Ishikawa (cell line): ENCODE results near the gene SPTAN1.

Experiments
- CEBPB ChIP-seq: IDR thresholded peaks from 2 replicates; pipeline ENCODE4 v1.6.1; 2012
- CREB1 ChIP-seq: IDR thresholded peaks from 2 replicates; pipeline ENCODE4 v1.6.1; 2012; ENCODE audit warnings: low read depth
- EGR1 ChIP-seq: IDR thresholded peaks from 2 replicates; pipeline ENCODE4 v1.6.1; 2012
- EP300 ChIP-seq: IDR thresholded peaks from 2 replicates; pipeline ENCODE4 v1.6.1; 2012; ENCODE audit warnings: borderline replicate concordance
- FOXM1 ChIP-seq: IDR thresholded peaks from 2 replicates; pipeline ENCODE4 v1.6.1; 2012; ENCODE audit warnings: low read depth, borderline replicate concordance
- NFIC ChIP-seq: IDR thresholded peaks from 2 replicates; pipeline ENCODE4 v1.6.1; 2012
- RAD21 ChIP-seq: IDR thresholded peaks from 2 replicates; pipeline ENCODE4 v1.6.1; 2012; ENCODE audit warnings: low read depth
- TAF1 ChIP-seq: IDR thresholded peaks from 2 replicates; pipeline ENCODE4 v1.6.1; 2012; ENCODE audit warnings: low read depth, mild to moderate bottlenecking
- TCF12 ChIP-seq: IDR thresholded peaks from 2 replicates; pipeline ENCODE4 v1.6.1; 2012; ENCODE audit warnings: low read depth
- TEAD4 ChIP-seq: IDR thresholded peaks from 2 replicates; pipeline ENCODE4 v1.6.1; 2012
- YY1 ChIP-seq: IDR thresholded peaks from 2 replicates; pipeline ENCODE4 v1.6.1; 2012; ENCODE audit warnings: low read depth
- ZBTB7A ChIP-seq: IDR thresholded peaks from 2 replicates; pipeline ENCODE4 v1.6.1; 2012; ENCODE audit warnings: low read depth
- TF ChIP-seq, protein P1 (sequence below): IDR thresholded peaks from 2 replicates; pipeline ENCODE4 v1.6.1; 2012
- TF ChIP-seq, protein P2 (sequence below): IDR thresholded peaks from 2 replicates; pipeline ENCODE4 v1.6.1; 2012; ENCODE audit warnings: low read depth, mild to moderate bottlenecking
- TF ChIP-seq, protein P3 (sequence below): IDR thresholded peaks from 2 replicates; pipeline ENCODE4 v1.6.1; 2012

SPTAN1 gene

DNA sequence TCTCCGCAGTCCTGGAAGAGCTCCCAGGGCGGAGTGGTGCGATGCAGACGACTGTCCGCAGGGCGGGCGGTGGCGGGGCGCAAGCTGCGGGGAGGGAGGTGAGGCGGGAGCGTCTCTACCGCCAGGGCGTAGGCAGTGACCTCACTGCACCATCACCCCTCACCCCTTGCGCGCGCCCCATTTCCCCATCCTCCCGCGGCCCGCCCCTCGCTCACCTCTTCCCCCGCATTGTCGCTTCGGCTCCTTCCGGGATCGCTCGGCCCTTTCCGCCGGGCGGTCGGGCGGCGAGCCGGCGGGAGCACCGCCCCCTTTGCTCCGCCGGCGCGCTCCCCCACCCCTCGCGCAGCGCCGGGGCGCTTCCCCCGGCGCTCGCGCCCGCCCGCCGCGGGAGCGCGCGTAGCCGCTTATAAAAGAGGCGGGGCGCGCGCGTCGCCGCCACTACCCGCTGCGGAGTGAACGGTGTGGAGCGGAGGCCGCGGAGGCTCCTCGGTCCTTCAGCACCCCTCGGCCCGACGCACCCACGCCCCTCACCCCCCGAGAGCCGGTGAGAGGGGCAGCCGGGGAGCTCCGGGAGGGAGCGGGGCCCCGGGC lies at the start of gene SPTAN1:
SPTAN1 (plus strand) TSS at position 435 of the 591 bp plus-strand sequence. CDS start 14,154 bp downstream, outside the sequence.
- no peak for TF ChIP-seq TCF12
- no peak; the same call in 1 of the 2 replicates for TF ChIP-seq TEAD4
- TF ChIP-seq, protein P1, sequence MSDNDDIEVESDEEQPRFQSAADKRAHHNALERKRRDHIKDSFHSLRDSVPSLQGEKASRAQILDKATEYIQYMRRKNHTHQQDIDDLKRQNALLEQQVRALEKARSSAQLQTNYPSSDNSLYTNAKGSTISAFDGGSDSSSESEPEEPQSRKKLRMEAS = peak; percentile 13; the same call in 1 of the 2 replicates
- no peak for TF ChIP-seq CEBPB
- TF ChIP-seq EGR1 = peak; percentile 79
- no peak for TF ChIP-seq RAD21
- TF ChIP-seq CREB1 = no peak
- TF ChIP-seq, protein P2, sequence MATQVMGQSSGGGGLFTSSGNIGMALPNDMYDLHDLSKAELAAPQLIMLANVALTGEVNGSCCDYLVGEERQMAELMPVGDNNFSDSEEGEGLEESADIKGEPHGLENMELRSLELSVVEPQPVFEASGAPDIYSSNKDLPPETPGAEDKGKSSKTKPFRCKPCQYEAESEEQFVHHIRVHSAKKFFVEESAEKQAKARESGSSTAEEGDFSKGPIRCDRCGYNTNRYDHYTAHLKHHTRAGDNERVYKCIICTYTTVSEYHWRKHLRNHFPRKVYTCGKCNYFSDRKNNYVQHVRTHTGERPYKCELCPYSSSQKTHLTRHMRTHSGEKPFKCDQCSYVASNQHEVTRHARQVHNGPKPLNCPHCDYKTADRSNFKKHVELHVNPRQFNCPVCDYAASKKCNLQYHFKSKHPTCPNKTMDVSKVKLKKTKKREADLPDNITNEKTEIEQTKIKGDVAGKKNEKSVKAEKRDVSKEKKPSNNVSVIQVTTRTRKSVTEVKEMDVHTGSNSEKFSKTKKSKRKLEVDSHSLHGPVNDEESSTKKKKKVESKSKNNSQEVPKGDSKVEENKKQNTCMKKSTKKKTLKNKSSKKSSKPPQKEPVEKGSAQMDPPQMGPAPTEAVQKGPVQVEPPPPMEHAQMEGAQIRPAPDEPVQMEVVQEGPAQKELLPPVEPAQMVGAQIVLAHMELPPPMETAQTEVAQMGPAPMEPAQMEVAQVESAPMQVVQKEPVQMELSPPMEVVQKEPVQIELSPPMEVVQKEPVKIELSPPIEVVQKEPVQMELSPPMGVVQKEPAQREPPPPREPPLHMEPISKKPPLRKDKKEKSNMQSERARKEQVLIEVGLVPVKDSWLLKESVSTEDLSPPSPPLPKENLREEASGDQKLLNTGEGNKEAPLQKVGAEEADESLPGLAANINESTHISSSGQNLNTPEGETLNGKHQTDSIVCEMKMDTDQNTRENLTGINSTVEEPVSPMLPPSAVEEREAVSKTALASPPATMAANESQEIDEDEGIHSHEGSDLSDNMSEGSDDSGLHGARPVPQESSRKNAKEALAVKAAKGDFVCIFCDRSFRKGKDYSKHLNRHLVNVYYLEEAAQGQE = no peak
- peak; percentile 17; the same call in 1 of the 2 replicates for TF ChIP-seq YY1
- TF ChIP-seq TAF1 = peak; percentile 83
- TF ChIP-seq EP300 = no peak; the same call in 1 of the 2 replicates
- TF ChIP-seq, protein P3, sequence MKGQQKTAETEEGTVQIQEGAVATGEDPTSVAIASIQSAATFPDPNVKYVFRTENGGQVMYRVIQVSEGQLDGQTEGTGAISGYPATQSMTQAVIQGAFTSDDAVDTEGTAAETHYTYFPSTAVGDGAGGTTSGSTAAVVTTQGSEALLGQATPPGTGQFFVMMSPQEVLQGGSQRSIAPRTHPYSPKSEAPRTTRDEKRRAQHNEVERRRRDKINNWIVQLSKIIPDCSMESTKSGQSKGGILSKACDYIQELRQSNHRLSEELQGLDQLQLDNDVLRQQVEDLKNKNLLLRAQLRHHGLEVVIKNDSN = no peak
- no peak for TF ChIP-seq FOXM1
- no peak for TF ChIP-seq ZBTB7A

DNA sequence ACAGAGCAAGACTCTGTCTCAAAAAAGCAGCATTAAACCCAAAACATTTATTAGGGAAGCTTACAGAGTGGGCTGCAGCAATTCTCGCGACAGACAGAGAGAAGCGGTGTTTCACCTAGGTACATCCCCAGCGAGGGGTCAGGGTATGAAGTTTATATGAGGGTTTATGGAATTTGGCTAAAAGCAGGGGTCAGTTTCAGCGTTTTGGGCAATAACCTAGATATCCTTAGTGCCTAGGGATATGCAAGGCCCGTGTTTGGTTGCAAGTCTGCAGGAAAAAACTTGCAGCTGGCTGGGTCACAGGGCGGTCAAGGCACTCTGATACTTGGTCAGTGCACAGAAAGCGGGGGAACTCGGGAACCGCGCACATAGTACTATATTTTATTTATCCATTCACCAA lies 48.5 kb upstream of the SPTAN1 start:
- TF ChIP-seq, protein P2 = no peak
- TF ChIP-seq TEAD4 (no peak), FOXM1 (no peak), TAF1 (no peak), RAD21 (no peak)

DNA sequence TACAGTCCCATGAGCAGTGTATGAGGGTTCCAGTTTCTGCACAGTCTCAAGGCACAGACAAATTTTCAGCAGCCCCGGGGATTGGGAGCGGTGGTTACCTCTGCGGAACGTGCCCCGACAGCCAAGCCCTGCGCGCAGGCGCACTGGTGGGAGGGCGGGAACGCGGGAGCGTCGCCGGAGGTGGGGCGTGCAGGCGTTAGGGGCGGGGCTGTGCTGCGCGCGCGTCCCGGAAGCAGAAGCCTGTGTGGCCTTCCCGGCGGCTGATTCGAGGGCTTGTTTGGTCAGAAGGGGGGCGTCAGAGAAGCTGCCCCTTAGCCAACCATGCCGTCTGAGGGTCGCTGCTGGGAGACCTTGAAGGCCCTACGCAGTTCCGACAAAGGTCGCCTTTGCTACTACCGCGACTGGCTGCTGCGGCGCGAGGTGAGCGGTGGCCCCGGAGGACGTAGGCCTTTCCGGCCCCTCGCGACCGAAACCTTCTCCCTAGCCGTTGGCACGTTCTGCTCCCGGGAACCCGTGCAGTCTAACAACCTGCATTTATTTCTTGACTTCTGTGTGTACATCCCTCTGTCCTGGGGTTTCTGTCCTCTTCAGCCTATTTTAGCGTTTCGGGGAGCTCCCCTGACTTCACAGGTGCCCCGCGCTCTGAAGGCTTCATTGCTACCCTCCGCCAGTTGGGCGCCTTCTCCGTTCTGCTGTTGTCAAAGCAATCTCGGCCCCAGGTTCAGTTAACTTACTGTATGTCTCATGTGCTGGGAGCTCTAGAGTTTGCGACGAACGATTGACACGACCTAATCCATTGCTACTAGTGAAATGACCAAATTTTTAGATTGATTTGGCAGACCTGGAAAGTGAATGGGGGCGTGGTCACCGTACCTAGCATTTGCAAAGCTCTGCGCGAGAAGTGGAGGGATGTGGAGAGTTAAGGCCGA lies 47.6 kb upstream of the SPTAN1 start, which contains the start of gene GLE1:
GLE1 (plus strand) TSS at position 235 of the 929 bp plus-strand sequence; CDS start at position 322, 87 bp downstream.
- TF ChIP-seq YY1 (no peak), FOXM1 (no peak), ZBTB7A (no peak), TAF1 (peak; percentile 75), CEBPB (no peak), RAD21 (no peak), NFIC (no peak), TEAD4 (peak; percentile 22), CREB1 (no peak), TCF12 (no peak), EP300 (peak; percentile 12; the same call in 1 of the 2 replicates), EGR1 (no peak)
- TF ChIP-seq, protein P2 = no peak
- TF ChIP-seq, protein P3 = no peak
- TF ChIP-seq, protein P1 = peak; percentile 71

DNA sequence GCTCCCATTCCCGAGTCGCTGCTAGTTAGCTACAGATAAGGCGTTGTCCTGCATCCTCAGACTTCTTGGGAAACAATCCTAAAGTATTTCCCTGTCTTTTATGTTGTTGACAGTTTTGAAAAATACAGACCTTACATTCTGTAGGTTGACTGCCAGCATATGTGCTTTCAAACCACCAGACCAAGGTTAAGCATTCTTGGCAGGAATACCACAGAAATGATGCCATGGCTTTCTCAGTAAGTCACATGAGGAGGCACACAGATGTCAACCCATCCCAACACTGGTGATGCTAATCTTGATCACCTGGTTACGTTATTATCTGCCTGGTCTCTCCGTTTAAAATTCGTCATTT lies 47.0 kb upstream of the SPTAN1 start:
- TF ChIP-seq TCF12 = no peak
